HepG2 (cell line): Measurements from ENCODE around the gene DYDC2. TPM values are rescaled to one million over a fixed set of nuclear protein-coding genes. Genes with fewer than 3 reads are reported as not detected.

ENCODE experiments used
- CAMTA2 ChIP-seq: sonication (generic); formaldehyde crosslinking; IDR thresholded peaks from 2 replicates; pipeline ENCODE4 v1.4.0; 2020; ENCODE audit warnings: mild to moderate bottlenecking, missing genetic modification reagents, borderline replicate concordance
- EEA1 ChIP-seq: sonication (generic); formaldehyde crosslinking; IDR thresholded peaks from 2 replicates; pipeline ENCODE4 v1.5.1; 2020; ENCODE audit warnings: mild to moderate bottlenecking, missing genetic modification reagents, borderline replicate concordance
- EED ChIP-seq: sonication (generic); formaldehyde crosslinking; IDR thresholded peaks from 2 replicates; pipeline ENCODE4 v1.5.0; 2020; ENCODE audit warnings: mild to moderate bottlenecking, missing genetic modification reagents
- HNF4A ChIP-seq: sonication (generic); formaldehyde crosslinking; IDR thresholded peaks from 2 replicates; pipeline ENCODE4 v1.4.0; 2020; ENCODE audit warnings: missing genetic modification reagents
- MED8 ChIP-seq: sonication (generic); formaldehyde crosslinking; IDR thresholded peaks from 2 replicates; pipeline ENCODE4 v1.8.1; 2023; ENCODE audit warnings: mild to moderate bottlenecking, missing genetic modification reagents; ENCODE audit not compliant: insufficient replicate concordance
- MEIS2 ChIP-seq: sonication (generic); formaldehyde crosslinking; IDR thresholded peaks from 2 replicates; pipeline ENCODE4 v1.9.0; 2021; ENCODE audit warnings: mild to moderate bottlenecking, missing genetic modification reagents
- NR2C2 ChIP-seq: sonication (generic); formaldehyde crosslinking; IDR thresholded peaks from 2 replicates; pipeline ENCODE4 v1.4.0; 2020; ENCODE audit warnings: missing genetic modification reagents, mild to moderate bottlenecking, moderate library complexity, borderline replicate concordance
- SALL1 ChIP-seq: sonication (generic); formaldehyde crosslinking; IDR thresholded peaks from 2 replicates; pipeline ENCODE4 v1.8.0; 2022; ENCODE audit warnings: mild to moderate bottlenecking, missing genetic modification reagents
- SAP130 ChIP-seq: IDR thresholded peaks from 2 replicates; pipeline ENCODE4 v1.6.1; 2016; ENCODE audit warnings: low read depth
- YY1 ChIP-seq: IDR thresholded peaks from 2 replicates; pipeline ENCODE4 v1.6.1; 2011; ENCODE audit warnings: low read length, low read depth, moderate library complexity, mild to moderate bottlenecking; ENCODE audit not compliant: insufficient read depth, insufficient replicate concordance
- ZBTB42 ChIP-seq: sonication (generic); formaldehyde crosslinking; IDR thresholded peaks from 2 replicates; pipeline ENCODE4 v1.5.0; 2020; ENCODE audit warnings: mild to moderate bottlenecking, missing genetic modification reagents
- ZFX ChIP-seq: sonication (generic); formaldehyde crosslinking; IDR thresholded peaks from 2 replicates; pipeline ENCODE4 v1.4.0; 2020; ENCODE audit warnings: mild to moderate bottlenecking, low read depth, missing genetic modification reagents, moderate library complexity
- ZNF333 ChIP-seq: sonication (generic); formaldehyde crosslinking; IDR thresholded peaks from 2 replicates; pipeline ENCODE4 v1.4.0; 2020; ENCODE audit warnings: mild to moderate bottlenecking, missing genetic modification reagents, borderline replicate concordance
- ZNF354B ChIP-seq: sonication (generic); formaldehyde crosslinking; IDR thresholded peaks from 2 replicates; pipeline ENCODE4 v1.8.0; 2022; ENCODE audit warnings: mild to moderate bottlenecking, missing genetic modification reagents
- ZNF546 ChIP-seq: sonication (generic); formaldehyde crosslinking; conservative IDR thresholded peaks from 2 replicates; pipeline ENCODE4 v1.8.1; 2023; ENCODE audit warnings: mild to moderate bottlenecking, missing genetic modification reagents
- ZNF589 ChIP-seq: sonication (generic); formaldehyde crosslinking; conservative IDR thresholded peaks from 2 replicates; pipeline ENCODE4 v1.8.0; 2022; ENCODE audit warnings: mild to moderate bottlenecking, moderate library complexity, missing genetic modification reagents
- ZNF678 ChIP-seq: sonication (generic); formaldehyde crosslinking; IDR thresholded peaks from 2 replicates; pipeline ENCODE4 v1.4.0; 2020; ENCODE audit warnings: mild to moderate bottlenecking, missing genetic modification reagents
- polyA plus RNA-seq, 8 experiments: library from polyadenylated mRNA; depleted of rRNA in 3 of 8; stranded (reverse) in 7 of 8; unstranded in 1 of 8; fragments of >200 nt; fragmentation: Illumina TruSeq in 4 of 8; extraction: Trizol in 4 of 8; gene quantifications; 2 replicates each; pipeline versions ENCODE4 v1.2.1 to v1.2.3, GENCODE V29; 2011 to 2016; ENCODE audit warnings: low read depth in 4 of 8, missing spikeins in 1 of 8, mixed read lengths in 1 of 8; ENCODE audit not compliant: insufficient read depth in 1 of 8
- total RNA-seq, 5 experiments: library from RNA; depleted of rRNA; stranded (reverse); fragments of >200 nt; fragmentation: Illumina TruSeq; extraction: Trizol; gene quantifications; 2 replicates each; pipeline ENCODE4 v1.2.3, GENCODE V29; 2016; ENCODE audit warnings: low read depth in 1 of 5
- TF ChIP-seq, protein P1 (sequence below): sonication (generic); formaldehyde crosslinking; IDR thresholded peaks from 2 replicates; pipeline ENCODE4 v1.5.0; 2020; ENCODE audit warnings: missing genetic modification reagents
- TF ChIP-seq, protein P2 (sequence below): sonication (generic); formaldehyde crosslinking; IDR thresholded peaks from 2 replicates; pipeline ENCODE4 v1.8.1; 2023; ENCODE audit warnings: mild to moderate bottlenecking, missing genetic modification reagents
- TF ChIP-seq, protein P3 (sequence below): sonication (generic); formaldehyde crosslinking; IDR thresholded peaks from 2 replicates; pipeline ENCODE4 v1.4.0; 2020; ENCODE audit warnings: low read depth, mild to moderate bottlenecking, missing genetic modification reagents
- TF ChIP-seq, protein P4 (sequence below): sonication (generic); formaldehyde crosslinking; IDR thresholded peaks from 2 replicates; pipeline ENCODE4 v1.5.0; 2020; ENCODE audit warnings: missing genetic modification reagents
- TF ChIP-seq, protein P5 (sequence below): IDR thresholded peaks from 2 replicates; pipeline ENCODE4 v1.6.1; 2016; ENCODE audit warnings: low read depth, control low read depth

The DYDC2 gene
- total and polyA plus RNA-seq, 2 of the 13 experiments (the other 11 are each of a cell fraction or from before 2014, with no cell fraction given) = 0.98 to 2.3 TPM

DNA sequence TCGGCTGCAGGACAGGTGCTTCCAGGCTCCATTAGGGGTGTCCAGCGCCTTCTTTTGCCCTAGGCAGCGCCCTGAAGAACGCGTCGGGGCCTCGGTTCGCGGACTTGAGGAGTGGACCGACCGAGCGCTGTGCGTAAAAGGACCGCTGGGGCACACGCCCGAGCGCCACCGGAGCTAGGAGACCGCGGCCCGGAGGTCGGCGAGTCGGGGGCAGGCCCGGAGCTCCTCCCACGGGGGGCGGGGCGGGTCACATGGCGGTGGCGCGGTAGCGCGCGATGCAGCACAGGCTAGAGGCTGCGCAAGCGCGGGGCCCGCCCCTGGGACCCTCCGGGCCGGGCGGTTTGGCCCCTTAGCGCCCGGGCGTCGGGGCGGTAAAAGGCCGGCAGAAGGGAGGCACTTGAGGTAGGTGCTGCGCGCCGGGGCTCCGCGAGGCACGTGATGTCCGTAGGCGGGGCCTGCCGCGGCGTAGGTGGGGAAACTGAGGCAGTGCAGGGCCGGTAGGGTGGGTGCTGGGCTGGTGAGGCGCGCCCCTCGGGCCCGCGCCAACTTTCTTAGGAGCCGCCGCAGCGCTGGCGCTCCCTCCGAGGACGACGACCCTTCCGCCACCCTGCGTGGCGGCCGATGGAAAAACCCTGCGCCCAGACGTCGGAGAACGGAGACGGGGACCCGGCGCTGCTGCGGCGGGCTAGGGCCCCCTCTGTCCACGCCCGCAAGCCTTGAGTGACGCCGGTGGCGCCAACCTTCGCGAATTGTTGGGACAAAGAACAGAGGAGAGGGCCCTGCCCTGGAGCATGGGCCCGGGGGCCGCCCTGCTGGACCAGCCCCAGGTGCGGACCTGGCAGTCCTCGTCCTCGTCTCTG lies 51.9 kb downstream of the DYDC2 start, which contains the start of gene PRXL2A (continued):
- TF ChIP-seq, protein P1, sequence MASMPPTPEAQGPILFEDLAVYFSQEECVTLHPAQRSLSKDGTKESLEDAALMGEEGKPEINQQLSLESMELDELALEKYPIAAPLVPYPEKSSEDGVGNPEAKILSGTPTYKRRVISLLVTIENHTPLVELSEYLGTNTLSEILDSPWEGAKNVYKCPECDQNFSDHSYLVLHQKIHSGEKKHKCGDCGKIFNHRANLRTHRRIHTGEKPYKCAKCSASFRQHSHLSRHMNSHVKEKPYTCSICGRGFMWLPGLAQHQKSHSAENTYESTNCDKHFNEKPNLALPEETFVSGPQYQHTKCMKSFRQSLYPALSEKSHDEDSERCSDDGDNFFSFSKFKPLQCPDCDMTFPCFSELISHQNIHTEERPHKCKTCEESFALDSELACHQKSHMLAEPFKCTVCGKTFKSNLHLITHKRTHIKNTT (CRISPR knock-in tag) = no peak
- no peak for TF ChIP-seq ZNF678
- peak; percentile 81 for TF ChIP-seq YY1
- TF ChIP-seq SALL1 (CRISPR knock-in tag) = peak; percentile 82
- 0 out of 2 replicates have a peak, but pooled peaks have one; percentile 30 for TF ChIP-seq ZNF354B (CRISPR knock-in tag)
- TF ChIP-seq, protein P2, sequence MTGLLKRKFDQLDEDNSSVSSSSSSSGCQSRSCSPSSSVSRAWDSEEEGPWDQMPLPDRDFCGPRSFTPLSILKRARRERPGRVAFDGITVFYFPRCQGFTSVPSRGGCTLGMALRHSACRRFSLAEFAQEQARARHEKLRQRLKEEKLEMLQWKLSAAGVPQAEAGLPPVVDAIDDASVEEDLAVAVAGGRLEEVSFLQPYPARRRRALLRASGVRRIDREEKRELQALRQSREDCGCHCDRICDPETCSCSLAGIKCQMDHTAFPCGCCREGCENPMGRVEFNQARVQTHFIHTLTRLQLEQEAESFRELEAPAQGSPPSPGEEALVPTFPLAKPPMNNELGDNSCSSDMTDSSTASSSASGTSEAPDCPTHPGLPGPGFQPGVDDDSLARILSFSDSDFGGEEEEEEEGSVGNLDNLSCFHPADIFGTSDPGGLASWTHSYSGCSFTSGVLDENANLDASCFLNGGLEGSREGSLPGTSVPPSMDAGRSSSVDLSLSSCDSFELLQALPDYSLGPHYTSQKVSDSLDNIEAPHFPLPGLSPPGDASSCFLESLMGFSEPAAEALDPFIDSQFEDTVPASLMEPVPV = peak; percentile 10; the same call in 1 of the 2 replicates
- TF ChIP-seq, protein P3, sequence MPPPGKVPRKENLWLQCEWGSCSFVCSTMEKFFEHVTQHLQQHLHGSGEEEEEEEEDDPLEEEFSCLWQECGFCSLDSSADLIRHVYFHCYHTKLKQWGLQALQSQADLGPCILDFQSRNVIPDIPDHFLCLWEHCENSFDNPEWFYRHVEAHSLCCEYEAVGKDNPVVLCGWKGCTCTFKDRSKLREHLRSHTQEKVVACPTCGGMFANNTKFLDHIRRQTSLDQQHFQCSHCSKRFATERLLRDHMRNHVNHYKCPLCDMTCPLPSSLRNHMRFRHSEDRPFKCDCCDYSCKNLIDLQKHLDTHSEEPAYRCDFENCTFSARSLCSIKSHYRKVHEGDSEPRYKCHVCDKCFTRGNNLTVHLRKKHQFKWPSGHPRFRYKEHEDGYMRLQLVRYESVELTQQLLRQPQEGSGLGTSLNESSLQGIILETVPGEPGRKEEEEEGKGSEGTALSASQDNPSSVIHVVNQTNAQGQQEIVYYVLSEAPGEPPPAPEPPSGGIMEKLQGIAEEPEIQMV (CRISPR knock-in tag) = peak; percentile 72; the same call in 1 of the 2 replicates
- TF ChIP-seq EED = no peak
- TF ChIP-seq ZFX (CRISPR knock-in tag) = peak; percentile 83
- 0 out of 2 replicates have a peak, but pooled peaks have one; percentile 65 for TF ChIP-seq EEA1 (CRISPR knock-in tag)
- TF ChIP-seq, protein P4, sequence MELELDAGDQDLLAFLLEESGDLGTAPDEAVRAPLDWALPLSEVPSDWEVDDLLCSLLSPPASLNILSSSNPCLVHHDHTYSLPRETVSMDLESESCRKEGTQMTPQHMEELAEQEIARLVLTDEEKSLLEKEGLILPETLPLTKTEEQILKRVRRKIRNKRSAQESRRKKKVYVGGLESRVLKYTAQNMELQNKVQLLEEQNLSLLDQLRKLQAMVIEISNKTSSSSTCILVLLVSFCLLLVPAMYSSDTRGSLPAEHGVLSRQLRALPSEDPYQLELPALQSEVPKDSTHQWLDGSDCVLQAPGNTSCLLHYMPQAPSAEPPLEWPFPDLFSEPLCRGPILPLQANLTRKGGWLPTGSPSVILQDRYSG = no peak
- peak; percentile 84 for TF ChIP-seq MED8 (CRISPR knock-in tag)
- TF ChIP-seq NR2C2 = 0 out of 2 replicates have a peak, but pooled peaks have one; percentile 50
- peak; percentile 68; the same call in 1 of the 2 replicates for TF ChIP-seq MEIS2 (CRISPR knock-in tag)
- peak; percentile 40; the same call in 1 of the 2 replicates for TF ChIP-seq HNF4A
- TF ChIP-seq ZNF333 (CRISPR knock-in tag) = no peak
- peak; percentile 62; the same call in 1 of the 2 replicates for TF ChIP-seq ZNF546 (CRISPR knock-in tag)
- TF ChIP-seq ZBTB42 (CRISPR knock-in tag) = peak; percentile 56; the same call in 1 of the 2 replicates
- TF ChIP-seq ZNF589 (CRISPR knock-in tag) = no peak
- TF ChIP-seq SAP130 (CRISPR knock-in tag) = peak; percentile 80
- TF ChIP-seq CAMTA2 (CRISPR knock-in tag) = peak; percentile 52; the same call in 1 of the 2 replicates
- TF ChIP-seq, protein P5, sequence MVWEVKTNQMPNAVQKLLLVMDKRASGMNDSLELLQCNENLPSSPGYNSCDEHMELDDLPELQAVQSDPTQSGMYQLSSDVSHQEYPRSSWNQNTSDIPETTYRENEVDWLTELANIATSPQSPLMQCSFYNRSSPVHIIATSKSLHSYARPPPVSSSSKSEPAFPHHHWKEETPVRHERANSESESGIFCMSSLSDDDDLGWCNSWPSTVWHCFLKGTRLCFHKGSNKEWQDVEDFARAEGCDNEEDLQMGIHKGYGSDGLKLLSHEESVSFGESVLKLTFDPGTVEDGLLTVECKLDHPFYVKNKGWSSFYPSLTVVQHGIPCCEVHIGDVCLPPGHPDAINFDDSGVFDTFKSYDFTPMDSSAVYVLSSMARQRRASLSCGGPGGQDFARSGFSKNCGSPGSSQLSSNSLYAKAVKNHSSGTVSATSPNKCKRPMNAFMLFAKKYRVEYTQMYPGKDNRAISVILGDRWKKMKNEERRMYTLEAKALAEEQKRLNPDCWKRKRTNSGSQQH (CRISPR knock-in tag) = no peak
